ENCODE measurements around the gene KCNJ4. TPM values are rescaled to one million over a fixed set of nuclear protein-coding genes. Genes with fewer than 3 reads are reported as not detected.

Gene KCNJ4
- total and polyA plus RNA-seq, 8 donors = not detected

DNA sequence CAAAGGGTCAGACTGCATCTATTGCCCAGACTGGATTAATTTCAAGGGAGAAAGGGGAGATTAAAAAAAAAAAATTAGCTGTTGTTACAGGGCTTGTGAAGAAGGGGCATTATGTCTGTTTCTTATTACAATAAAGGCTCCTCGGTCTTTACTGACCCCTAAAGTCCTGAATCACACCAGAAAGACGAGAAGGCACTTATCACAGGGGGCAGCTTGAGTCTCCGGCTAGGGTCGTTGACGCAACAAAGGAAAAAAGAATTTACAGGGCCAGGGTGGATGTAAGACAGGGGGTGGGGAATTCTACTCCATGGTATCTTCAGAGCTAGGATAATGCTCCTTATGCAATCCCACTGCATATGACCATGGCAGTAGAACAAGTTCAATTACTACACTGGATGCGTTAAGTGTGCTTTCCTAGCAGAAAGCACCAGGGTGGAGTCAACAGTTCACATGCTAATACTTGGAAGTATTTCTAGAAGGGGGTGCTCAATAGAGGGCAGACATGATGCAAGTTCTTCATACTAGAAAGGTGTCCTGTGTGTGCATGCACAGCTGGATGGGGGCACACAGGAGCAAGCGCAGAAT, 34.7 kb upstream of the KCNJ4 start:
- H3K27ac ChIP-seq = no peak overlapping the region
- no peaks in the 10 kb centered on the region for H3K27me3 ChIP-seq
- H3K9me3 ChIP-seq = no peaks in the 10 kb centered on the region
- FAIRE-seq (no peak), DNase-seq (no peak), ATAC-seq (no peak)
- H3K4me1 ChIP-seq = peaks cover 7 to 15% (median 15%) of the 10 kb centered on the region in 3 donors
- WGBS, 2 donors = 81 to 85% methylated on average over 7 of the region's 7 CpGs
- TF ChIP-seq, protein P1, sequence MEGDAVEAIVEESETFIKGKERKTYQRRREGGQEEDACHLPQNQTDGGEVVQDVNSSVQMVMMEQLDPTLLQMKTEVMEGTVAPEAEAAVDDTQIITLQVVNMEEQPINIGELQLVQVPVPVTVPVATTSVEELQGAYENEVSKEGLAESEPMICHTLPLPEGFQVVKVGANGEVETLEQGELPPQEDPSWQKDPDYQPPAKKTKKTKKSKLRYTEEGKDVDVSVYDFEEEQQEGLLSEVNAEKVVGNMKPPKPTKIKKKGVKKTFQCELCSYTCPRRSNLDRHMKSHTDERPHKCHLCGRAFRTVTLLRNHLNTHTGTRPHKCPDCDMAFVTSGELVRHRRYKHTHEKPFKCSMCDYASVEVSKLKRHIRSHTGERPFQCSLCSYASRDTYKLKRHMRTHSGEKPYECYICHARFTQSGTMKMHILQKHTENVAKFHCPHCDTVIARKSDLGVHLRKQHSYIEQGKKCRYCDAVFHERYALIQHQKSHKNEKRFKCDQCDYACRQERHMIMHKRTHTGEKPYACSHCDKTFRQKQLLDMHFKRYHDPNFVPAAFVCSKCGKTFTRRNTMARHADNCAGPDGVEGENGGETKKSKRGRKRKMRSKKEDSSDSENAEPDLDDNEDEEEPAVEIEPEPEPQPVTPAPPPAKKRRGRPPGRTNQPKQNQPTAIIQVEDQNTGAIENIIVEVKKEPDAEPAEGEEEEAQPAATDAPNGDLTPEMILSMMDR (IDR thresholded peaks at IDR 0.05) = no peak
- H3K4me3 ChIP-seq = no peak overlapping the region
- H3K36me3 ChIP-seq = peaks cover 28 to 97% (median 80%) of the 10 kb centered on the region in 3 donors
- intact Hi-C loops (cut with DNase I) = no loop called here

DNA sequence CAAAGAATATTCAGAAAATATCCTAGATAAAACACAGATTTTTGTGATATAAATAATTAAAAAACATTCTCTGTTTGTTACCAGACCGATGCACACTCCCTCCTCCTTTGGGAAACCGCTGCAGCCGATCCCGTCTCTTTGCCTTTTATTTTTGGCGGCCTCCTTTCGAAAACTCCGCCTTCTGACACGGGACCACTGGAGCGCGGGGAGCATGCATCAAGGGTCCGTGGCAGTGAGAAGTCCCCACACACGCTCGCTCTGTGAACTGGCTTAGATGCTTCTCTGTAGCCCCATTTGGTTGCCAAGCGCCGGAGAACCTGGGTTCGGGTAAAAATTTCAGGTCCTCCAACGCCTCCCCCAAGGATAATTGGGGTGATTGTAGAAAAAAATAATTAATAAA, 34.1 kb upstream of the KCNJ4 start:
- intact Hi-C loops (cut with DNase I) = no loop called here
- peaks cover 7 to 15% (median 15%) of the 10 kb centered on the region in 3 donors for H3K4me1 ChIP-seq
- DNase-seq (no peak), FAIRE-seq (no peak), ATAC-seq (no peak)
- H3K27me3 ChIP-seq = no peaks in the 10 kb centered on the region
- 91 to 92% methylated on average over 17 of the region's 17 CpGs for WGBS, 2 donors
- H3K9me3 ChIP-seq = no peaks in the 10 kb centered on the region
- H3K36me3 ChIP-seq = peaks cover 27 to 97% (median 80%) of the 10 kb centered on the region in 3 donors
- TF ChIP-seq, protein P1 (IDR thresholded peaks at IDR 0.05) = no peak
- no peak overlapping the region for H3K4me3 ChIP-seq
- no peak overlapping the region for H3K27ac ChIP-seq

DNA sequence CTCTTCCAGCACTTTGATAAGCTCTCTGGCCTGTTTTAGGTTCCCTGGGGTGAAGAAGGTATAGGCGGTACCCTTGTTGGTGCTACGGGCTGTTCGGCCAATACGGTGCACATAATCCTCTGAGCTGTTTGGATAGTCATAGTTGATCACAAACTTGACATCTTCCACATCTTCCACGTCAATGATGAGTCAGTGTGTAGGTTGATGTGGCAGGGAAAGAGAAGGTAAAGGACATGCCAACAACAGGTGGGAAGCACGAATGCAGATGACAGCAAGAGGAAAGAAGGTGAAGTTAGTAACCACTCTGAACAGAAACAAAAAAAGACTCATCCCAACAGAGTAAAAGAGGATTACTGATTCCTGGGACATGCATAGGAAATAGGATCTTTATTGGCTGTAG, 32.9 kb upstream of the KCNJ4 start:
- no peak overlapping the region for H3K4me3 ChIP-seq
- H3K36me3 ChIP-seq = peaks cover 22 to 97% (median 69%) of the 10 kb centered on the region in 3 donors
- 87 to 90% methylated on average over 6 of the region's 6 CpGs for WGBS, 2 donors
- H3K27ac ChIP-seq = no peak overlapping the region
- no peaks in the 10 kb centered on the region for H3K9me3 ChIP-seq
- TF ChIP-seq, protein P1 (IDR thresholded peaks at IDR 0.05) = no peak
- ATAC-seq (no peak), FAIRE-seq (no peak), DNase-seq (no peak)
- H3K4me1 ChIP-seq = peaks cover 7 to 15% (median 15%) of the 10 kb centered on the region in 3 donors
- intact Hi-C loops (cut with DNase I) = no loop called here
- H3K27me3 ChIP-seq = no peaks in the 10 kb centered on the region

DNA sequence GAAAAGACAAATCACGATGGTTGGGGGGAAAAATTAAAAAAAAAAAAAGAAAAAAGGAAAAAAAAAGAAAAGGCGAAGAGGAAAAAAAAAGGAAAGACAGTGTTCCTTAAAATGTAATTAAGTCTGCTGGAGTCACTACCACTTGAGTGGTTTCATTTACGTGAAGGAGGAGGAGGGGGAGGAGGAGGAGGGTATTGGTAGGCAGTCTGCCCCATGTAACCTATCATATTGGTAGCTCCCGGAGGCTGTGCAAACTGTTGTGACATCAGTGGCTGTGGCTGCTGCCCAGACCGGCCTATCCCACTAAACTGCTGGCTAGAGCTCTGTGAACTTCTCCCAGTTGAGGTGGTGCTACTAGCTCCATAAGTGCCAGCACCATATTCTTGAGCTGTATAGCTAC, 30.8 kb upstream of the KCNJ4 start:
- Histone ChIP-seq H3K27me3 (no peaks in the 10 kb centered on the region), H3K4me1 (peaks cover 0 to 7% (median 3%) of the 10 kb centered on the region in 3 donors), H3K27ac (no peak overlapping the region), H3K9me3 (no peaks in the 10 kb centered on the region), H3K4me3 (no peak overlapping the region), H3K36me3 (peaks cover 22 to 98% (median 55%) of the 10 kb centered on the region in 3 donors)
- intact Hi-C loops (cut with DNase I) = no loop called here
- 62 to 69% methylated on average over 5 of the region's 5 CpGs for WGBS, 2 donors
- FAIRE-seq = no peak
- ATAC-seq = peak in 3 of 4 donors; percentile 19 to 29 (median 28)
- no peak for DNase-seq
- TF ChIP-seq, protein P1 (IDR thresholded peaks at IDR 0.05) = no peak

DNA sequence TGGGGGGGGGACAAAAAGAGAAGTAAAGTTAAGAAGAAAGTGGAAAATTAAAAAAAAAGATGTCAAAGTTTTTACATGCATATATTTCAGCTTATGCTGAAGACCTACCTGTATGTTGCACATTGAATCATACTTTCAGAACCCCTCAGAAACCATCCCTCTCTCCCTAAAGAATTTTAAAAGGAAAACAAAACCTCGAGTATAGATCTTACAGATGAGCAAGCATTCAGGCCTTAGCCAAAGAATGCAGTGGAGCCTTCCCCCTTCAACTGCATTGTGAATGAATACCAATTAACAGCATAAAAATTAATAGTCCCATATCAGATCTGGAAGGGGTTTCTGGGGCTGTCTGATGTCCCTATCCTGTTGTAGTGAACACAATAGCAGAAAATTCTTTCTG, 29.2 kb upstream of the KCNJ4 start:
- H3K27me3 ChIP-seq = no peaks in the 10 kb centered on the region
- no peak for DNase-seq
- H3K4me1 ChIP-seq = peaks cover 0 to 5% (median 0%) of the 10 kb centered on the region in 3 donors
- no peak overlapping the region for H3K4me3 ChIP-seq
- TF ChIP-seq, protein P1 (IDR thresholded peaks at IDR 0.05) = no peak
- 79 to 88% methylated on average over 1 of the region's 1 CpG for WGBS, 2 donors
- H3K9me3 ChIP-seq = no peaks in the 10 kb centered on the region
- intact Hi-C loops (cut with DNase I) = no loop called here
- H3K27ac ChIP-seq = no peak overlapping the region
- no peak for FAIRE-seq
- no peak for ATAC-seq
- H3K36me3 ChIP-seq = peaks cover 19 to 84% (median 45%) of the 10 kb centered on the region in 3 donors

Data from pancreas (tissue), 10 donors.